IMR-90 (cell line): Measurements from ENCODE around the gene ABHD2. TPM values are rescaled to one million over a fixed set of nuclear protein-coding genes. Genes with fewer than 3 reads are reported as not detected.

Source experiments
- ATAC-seq: fragments of 200-7000 bp; cut with Tn5 transposase; 2 replicates; pipeline ENCODE4 v1.9.1; 2020; ENCODE audit warnings: low read depth, mild to moderate bottlenecking, moderate library complexity
- BruUV-seq: library from RNA; stranded (reverse); fragments of 400-500 nt; replicated peaks from 2 replicates; lab custom pipeline; 2021; lab: Mats Ljungman, UMichigan
- CTCF ChIA-PET: fragments of 300-600 bp; formaldehyde crosslinking; extraction: SDS; loops from one replicate; lab custom pipeline; 2021; ENCODE audit warnings: antibody characterized with exemption; lab: Yijun Ruan, JAX
- POLR2A ChIA-PET: fragments of 300-600 bp; sonication (Branson Sonifier 250); formaldehyde crosslinking; loops from one replicate; lab custom pipeline; 2022; ENCODE audit warnings: antibody characterized with exemption; ENCODE audit not compliant: unreplicated experiment; lab: Charles Lee
- DNase-seq: peaks from one replicate; pipeline ENCODE4 v3.0.0; 2013
- H2AFZ ChIP-seq: replicated peaks from 2 replicates; pipeline ENCODE3; 2013; ENCODE audit warnings: low read length, mild to moderate bottlenecking; ENCODE audit not compliant: poor library complexity
- H2AK5ac ChIP-seq: 2 replicates; pipeline ENCODE4 v1.6.1; 2013; ENCODE audit warnings: low read depth, low read length, inconsistent platforms
- H2AK9ac ChIP-seq: replicated peaks from 2 replicates; pipeline ENCODE3; 2013; ENCODE audit warnings: mild to moderate bottlenecking, low read depth, low read length, moderate library complexity; ENCODE audit not compliant: poor library complexity
- H2BK120ac ChIP-seq: 2 replicates; pipeline ENCODE4 v1.6.1; 2013; ENCODE audit warnings: low read depth, low read length, inconsistent platforms
- H2BK15ac ChIP-seq: 3 replicates; pipeline ENCODE4 v1.6.1; 2013; ENCODE audit warnings: low read depth, low read length, inconsistent platforms
- H2BK20ac ChIP-seq: 2 replicates; pipeline ENCODE4 v1.6.1; 2013; ENCODE audit warnings: low read depth, mild to moderate bottlenecking, inconsistent platforms, low read length, moderate library complexity
- H2BK5ac ChIP-seq: 2 replicates; pipeline ENCODE4 v1.6.1; 2013; ENCODE audit warnings: mild to moderate bottlenecking, low read depth, low read length, inconsistent platforms; ENCODE audit not compliant: poor library complexity, severe bottlenecking
- H3K14ac ChIP-seq: replicated peaks from 2 replicates; pipeline ENCODE4 v1.6.1; 2013; ENCODE audit warnings: low read depth, low read length, inconsistent platforms
- H3K18ac ChIP-seq: 2 replicates; pipeline ENCODE4 v1.6.1; 2013; ENCODE audit warnings: low read depth, low read length, control low read depth
- H3K23ac ChIP-seq: 2 replicates; pipeline ENCODE4 v1.6.1; 2013; ENCODE audit warnings: low read depth, low read length, inconsistent platforms
- H3K27ac ChIP-seq: 2 replicates; pipeline ENCODE4 v1.5.1; 2013; ENCODE audit warnings: mild to moderate bottlenecking, control low read depth, low read length; ENCODE audit not compliant: insufficient read depth
- H3K27me3 ChIP-seq: 2 replicates; pipeline ENCODE4 v1.6.1; 2013; ENCODE audit warnings: low read length; ENCODE audit not compliant: control insufficient read depth, insufficient read depth
- H3K36me3 ChIP-seq: 2 replicates; pipeline ENCODE4 v1.6.1; 2013; ENCODE audit warnings: low read length, mixed read lengths; ENCODE audit not compliant: control insufficient read depth, insufficient read depth
- H3K4ac ChIP-seq: 2 replicates; pipeline ENCODE4 v1.6.1; 2013; ENCODE audit warnings: low read depth, low read length, inconsistent platforms
- H3K4me1 ChIP-seq: 2 replicates; pipeline ENCODE4 v1.6.1; 2013; ENCODE audit warnings: low read length, mixed read lengths; ENCODE audit not compliant: control insufficient read depth, insufficient read depth
- H3K4me2 ChIP-seq: 2 replicates; pipeline ENCODE4 v1.6.1; 2013; ENCODE audit warnings: low read depth, mild to moderate bottlenecking, control low read depth, low read length, moderate library complexity
- H3K4me3 ChIP-seq: 2 replicates; pipeline ENCODE4 v1.5.1; 2013; ENCODE audit warnings: low read depth, mild to moderate bottlenecking, control low read depth, low read length, moderate library complexity; ENCODE audit not compliant: insufficient read depth
- H3K56ac ChIP-seq: 2 replicates; pipeline ENCODE4 v1.6.1; 2013; ENCODE audit warnings: low read length, inconsistent platforms; ENCODE audit not compliant: insufficient read depth; ENCODE audit errors: extremely low read depth
- H3K79me1 ChIP-seq, 2 experiments: 2 replicates each; pipeline ENCODE4 v1.6.1; 2013; ENCODE audit warnings: low read length in 2 of 2, inconsistent platforms in 1 of 2, low read depth in 1 of 2
- H3K9ac ChIP-seq: 2 replicates; pipeline ENCODE4 v1.6.1; 2013; ENCODE audit warnings: low read depth, low read length, control low read depth
- H3K9me1 ChIP-seq: 2 replicates; pipeline ENCODE4 v1.6.1; 2013; ENCODE audit warnings: low read length, inconsistent platforms; ENCODE audit not compliant: insufficient read depth
- H3K9me3 ChIP-seq: 2 replicates; pipeline ENCODE4 v1.6.1; 2013; ENCODE audit warnings: low read length; ENCODE audit not compliant: control insufficient read depth, insufficient read depth
- H4K20me1 ChIP-seq: 2 replicates; pipeline ENCODE4 v1.6.1; 2013; ENCODE audit warnings: low read length, inconsistent platforms; ENCODE audit not compliant: insufficient read depth
- H4K5ac ChIP-seq: 2 replicates; pipeline ENCODE4 v1.6.1; 2013; ENCODE audit warnings: mild to moderate bottlenecking, low read depth, low read length, control low read depth
- H4K8ac ChIP-seq, 2 experiments: 2 replicates each; pipeline ENCODE4 v1.6.1; 2013; ENCODE audit warnings: low read depth in 2 of 2, low read length in 2 of 2, control low read depth in 1 of 2, inconsistent platforms in 1 of 2
- H4K91ac ChIP-seq: 2 replicates; pipeline ENCODE4 v1.6.1; 2013; ENCODE audit warnings: low read depth, low read length, inconsistent platforms; ENCODE audit not compliant: insufficient read depth
- RCOR1 ChIP-seq: IDR thresholded peaks from 2 replicates; pipeline ENCODE4 v1.6.1; 2012; ENCODE audit warnings: mild to moderate bottlenecking, low read length, improper control_type of control experiment; ENCODE audit not compliant: insufficient replicate concordance
- USF2 ChIP-seq: fragments of 150-350 bp; IDR thresholded peaks from 2 replicates; pipeline ENCODE4 v1.6.1; 2017; ENCODE audit warnings: mild to moderate bottlenecking, antibody characterized with exemption, low read length, low read depth
- WGBS, 2 experiments: methylation state at CpG; one replicate each; pipeline versions ENCODE4 v1.1.5 to v1.1.7; 2013; ENCODE audit warnings: missing lambda C conversion rate in 2 of 2; ENCODE audit not compliant: insufficient read length in 1 of 2; ENCODE audit errors: extremely low coverage in 2 of 2; 5-methylcytosine and 5-hydroxymethylcytosine counted together
- dilution Hi-C: fragments of 300-500 bp; cut with HindIII; formaldehyde crosslinking; loops from one replicate; pipeline ENCODE4 v1.14.3; 2018; ENCODE audit warnings: low sequenced_read_pairs; ENCODE audit not compliant: unreplicated experiment
- in situ Hi-C: fragments of 300-500 bp; cut with MboI; formaldehyde crosslinking; loops from 3 replicates; pipeline ENCODE4 v1.14.3; 2019; ENCODE audit warnings: low sequenced_read_pairs, inconsistent platforms, mixed read lengths
- intact Hi-C: fragments of 100-400 bp; cut with micrococcal nuclease; formaldehyde crosslinking; loops from 2 replicates; pipeline ENCODE4 v1.10.0; 2022
- polyA plus RNA-seq, 3 experiments: library from polyadenylated mRNA; depleted of rRNA; stranded (reverse); fragments of >200 nt; gene quantifications; 2 replicates each; pipeline ENCODE4 v1.2.3, GENCODE V29; 2012; ENCODE audit warnings: low replicate concordance in 1 of 3
- total RNA-seq: library from RNA; depleted of rRNA; stranded (reverse); fragments of >200 nt; gene quantifications from 2 replicates; pipeline ENCODE4 v1.2.3, GENCODE V29; 2012

The ABHD2 gene
- total and polyA plus RNA-seq, 2 of the 4 experiments (the other 2 are of a cell fraction), result 31.2 to 62.9 TPM

GRCh38 chr15:89070197-89071124 is 17.8 kb upstream of the ABHD2 start:
- TF ChIP-seq RCOR1 (no peak), USF2 (0 out of 2 replicates have a peak, but pooled peaks have one; percentile 28)
- H2BK20ac ChIP-seq, result no peak overlapping the region
- no peak overlapping the region for H2BK120ac ChIP-seq
- H3K4me1 ChIP-seq, result peaks cover 2% of the 10 kb centered on the region; the same call in 1 of the 2 replicates
- no peak overlapping the region for H3K4me3 ChIP-seq
- POLR2A ChIA-PET, result no interaction called here
- ATAC-seq (no peak), DNase-seq (no peak)
- H3K27ac ChIP-seq, result no peak overlapping the region
- H3K9me3 ChIP-seq, result peaks cover 14% of the 10 kb centered on the region
- H3K56ac ChIP-seq, result no peak overlapping the region
- no peak overlapping the region for H2AFZ ChIP-seq
- no peak overlapping the region for H3K18ac ChIP-seq
- H2BK15ac ChIP-seq, result no peak overlapping the region
- in situ Hi-C loops, result no loop called here
- no peaks in the 10 kb centered on the region for H3K27me3 ChIP-seq
- H4K91ac ChIP-seq, result no peak overlapping the region
- CTCF ChIA-PET, result no interaction called here
- no peak overlapping the region for H3K4ac ChIP-seq
- H3K36me3 ChIP-seq, result no peaks in the 10 kb centered on the region
- H3K9me1 ChIP-seq, result no peaks in the 10 kb centered on the region
- no peak overlapping the region for H4K8ac ChIP-seq
- no peaks in the 10 kb centered on the region for H3K79me1 ChIP-seq
- no TSS peak for BruUV-seq
- no peak overlapping the region for H3K4me2 ChIP-seq
- intact Hi-C loops, result no loop called here
- H3K9ac ChIP-seq, result no peak overlapping the region
- no peak overlapping the region for H2BK5ac ChIP-seq
- dilution Hi-C loops, result no loop called here
- H3K23ac ChIP-seq, result no peak overlapping the region
- H3K14ac ChIP-seq, result no peak overlapping the region
- no peak overlapping the region for H4K5ac ChIP-seq
- no CpG with 5 or more reads among the region's 7 CpGs for WGBS, 2 experiments
- no peaks in the 10 kb centered on the region for H4K20me1 ChIP-seq
- no peak overlapping the region for H2AK5ac ChIP-seq
- no peak overlapping the region for H2AK9ac ChIP-seq
